SK-N-SH (cell line): ENCODE results near the gene CNBP.

Experiments used
- CTCF ChIP-seq: fragments of 200-600 bp; sonication (generic); IDR thresholded peaks from 2 replicates; pipeline ENCODE4 v1.6.1; 2017; ENCODE audit warnings: antibody characterized with exemption, mild to moderate bottlenecking, moderate library complexity
- EP300 ChIP-seq, 2 experiments: IDR thresholded peaks; 2 replicates each; pipeline versions ENCODE4 v1.4.0 to v1.6.1; 2012; ENCODE audit warnings: borderline replicate concordance in 1 of 2, low read depth in 1 of 2, low read length in 1 of 2
- GATA2 ChIP-seq: sonication (generic); formaldehyde crosslinking; IDR thresholded peaks from 2 replicates; pipeline ENCODE4 v1.5.0; 2020; ENCODE audit warnings: mild to moderate bottlenecking, missing genetic modification reagents
- JUND ChIP-seq: IDR thresholded peaks from 2 replicates; pipeline ENCODE4 v1.4.0; 2012
- MAX ChIP-seq: IDR thresholded peaks from 2 replicates; pipeline ENCODE4 v1.4.0; 2012; ENCODE audit warnings: low read depth
- MXI1 ChIP-seq: IDR thresholded peaks from 2 replicates; pipeline ENCODE4 v1.6.1; 2012; ENCODE audit warnings: mild to moderate bottlenecking, low read depth, low read length, improper control_type of control experiment
- NFIC ChIP-seq: IDR thresholded peaks from 2 replicates; pipeline ENCODE4 v1.4.0; 2012; ENCODE audit warnings: borderline replicate concordance
- PBX3 ChIP-seq: IDR thresholded peaks from 2 replicates; pipeline ENCODE4; 2012
- POLR2AphosphoS5 ChIP-seq: IDR thresholded peaks from 2 replicates; pipeline ENCODE4 v1.6.1; 2012; ENCODE audit warnings: low read depth, low read length
- RFX5 ChIP-seq: IDR thresholded peaks from 2 replicates; pipeline ENCODE4 v1.6.1; 2012; ENCODE audit warnings: mild to moderate bottlenecking, improper control_type of control experiment, low read length
- SIN3A ChIP-seq: IDR thresholded peaks from 2 replicates; pipeline ENCODE4 v1.6.1; 2012; ENCODE audit warnings: low read depth, mild to moderate bottlenecking, low read length, moderate library complexity, borderline replicate concordance
- SMC3 ChIP-seq: IDR thresholded peaks from 2 replicates; pipeline ENCODE4 v1.6.1; 2012; ENCODE audit warnings: low read depth, low read length, improper control_type of control experiment
- TEAD4 ChIP-seq: IDR thresholded peaks from 2 replicates; pipeline ENCODE4 v1.4.0; 2012; ENCODE audit warnings: mild to moderate bottlenecking, borderline replicate concordance; ENCODE audit not compliant: insufficient read depth
- TF ChIP-seq, protein P1 (sequence below): IDR thresholded peaks from 2 replicates; pipeline ENCODE4 v1.6.1; 2012; ENCODE audit warnings: mild to moderate bottlenecking, low read depth, low read length, moderate library complexity

GRCh38 chr3:129205109-129205832 is 21.6 kb upstream of the CNBP start:
- no peak for TF ChIP-seq CTCF
- TF ChIP-seq NFIC = no peak
- no peak for TF ChIP-seq MXI1
- no peak for TF ChIP-seq MAX
- TF ChIP-seq EP300 (IDR thresholded peaks at IDR 0.05; ENCODE audit: borderline replicate concordance in 1 of 2, low read depth in 1 of 2, low read length in 1 of 2) = no peak
- no peak for TF ChIP-seq POLR2AphosphoS5
- no peak for TF ChIP-seq TEAD4
- TF ChIP-seq PBX3 = no peak
- TF ChIP-seq SIN3A = no peak
- no peak for TF ChIP-seq SMC3
- TF ChIP-seq GATA2 (CRISPR knock-in tag) = no peak
- no peak for TF ChIP-seq RFX5
- TF ChIP-seq, protein P1, sequence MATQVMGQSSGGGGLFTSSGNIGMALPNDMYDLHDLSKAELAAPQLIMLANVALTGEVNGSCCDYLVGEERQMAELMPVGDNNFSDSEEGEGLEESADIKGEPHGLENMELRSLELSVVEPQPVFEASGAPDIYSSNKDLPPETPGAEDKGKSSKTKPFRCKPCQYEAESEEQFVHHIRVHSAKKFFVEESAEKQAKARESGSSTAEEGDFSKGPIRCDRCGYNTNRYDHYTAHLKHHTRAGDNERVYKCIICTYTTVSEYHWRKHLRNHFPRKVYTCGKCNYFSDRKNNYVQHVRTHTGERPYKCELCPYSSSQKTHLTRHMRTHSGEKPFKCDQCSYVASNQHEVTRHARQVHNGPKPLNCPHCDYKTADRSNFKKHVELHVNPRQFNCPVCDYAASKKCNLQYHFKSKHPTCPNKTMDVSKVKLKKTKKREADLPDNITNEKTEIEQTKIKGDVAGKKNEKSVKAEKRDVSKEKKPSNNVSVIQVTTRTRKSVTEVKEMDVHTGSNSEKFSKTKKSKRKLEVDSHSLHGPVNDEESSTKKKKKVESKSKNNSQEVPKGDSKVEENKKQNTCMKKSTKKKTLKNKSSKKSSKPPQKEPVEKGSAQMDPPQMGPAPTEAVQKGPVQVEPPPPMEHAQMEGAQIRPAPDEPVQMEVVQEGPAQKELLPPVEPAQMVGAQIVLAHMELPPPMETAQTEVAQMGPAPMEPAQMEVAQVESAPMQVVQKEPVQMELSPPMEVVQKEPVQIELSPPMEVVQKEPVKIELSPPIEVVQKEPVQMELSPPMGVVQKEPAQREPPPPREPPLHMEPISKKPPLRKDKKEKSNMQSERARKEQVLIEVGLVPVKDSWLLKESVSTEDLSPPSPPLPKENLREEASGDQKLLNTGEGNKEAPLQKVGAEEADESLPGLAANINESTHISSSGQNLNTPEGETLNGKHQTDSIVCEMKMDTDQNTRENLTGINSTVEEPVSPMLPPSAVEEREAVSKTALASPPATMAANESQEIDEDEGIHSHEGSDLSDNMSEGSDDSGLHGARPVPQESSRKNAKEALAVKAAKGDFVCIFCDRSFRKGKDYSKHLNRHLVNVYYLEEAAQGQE = no peak
- no peak for TF ChIP-seq JUND
